GM19328 (cell line): ENCODE measurements around the gene ELFN2.
"Not testable (repeated sequence)": the region's sequence is repeated elsewhere in the genome, so short reads cannot be mapped to it uniquely, and the experiment has no call there.

Source experiments
- ATAC-seq: cut with Tn5 transposase; IDR thresholded peaks from one replicate; pipeline ENCODE4 v1.9.1; 2021; ENCODE audit warnings: mild to moderate bottlenecking, moderate library complexity; ENCODE audit not compliant: unreplicated experiment

Gene ELFN2

DNA sequence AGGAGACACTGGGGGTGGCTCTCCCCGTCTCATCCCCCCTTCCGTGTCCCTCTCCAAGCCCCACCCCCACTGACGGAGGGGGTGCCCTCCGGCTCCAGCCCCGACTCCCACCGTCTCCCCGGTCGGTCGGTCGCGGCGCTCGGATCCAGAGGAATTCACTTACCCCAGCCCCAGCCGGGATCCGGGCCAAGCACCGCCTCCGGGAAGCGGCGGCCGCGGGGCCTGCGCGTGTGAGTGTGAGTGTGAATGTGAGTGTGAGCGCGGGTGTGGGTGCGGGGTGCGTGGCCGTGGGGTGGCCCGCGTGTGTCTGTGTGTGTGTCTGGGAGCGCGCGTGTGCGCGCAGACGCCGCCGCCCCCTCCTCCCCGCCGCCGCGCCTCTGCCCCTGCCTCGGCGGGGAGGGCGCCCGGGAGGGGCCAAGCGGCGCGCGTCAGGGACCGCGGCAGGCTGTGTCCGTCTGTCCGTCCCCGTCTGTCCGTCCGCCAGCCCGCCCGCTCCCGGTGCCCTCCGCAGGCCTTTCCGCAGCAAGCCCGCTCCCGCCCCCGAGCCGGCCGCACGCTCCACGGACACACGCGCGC lies at the start of gene ELFN2:
TSS of gene ELFN2 (minus strand) at position 345 of the 576 bp plus-strand sequence. CDS start 51,945 bp downstream, outside the sequence.
- ATAC-seq: no peak

- no peak for ATAC-seq
These were observed 49.4 kb upstream of the ELFN2 start for GRCh38 chr22:37476389-37477329.

DNA sequence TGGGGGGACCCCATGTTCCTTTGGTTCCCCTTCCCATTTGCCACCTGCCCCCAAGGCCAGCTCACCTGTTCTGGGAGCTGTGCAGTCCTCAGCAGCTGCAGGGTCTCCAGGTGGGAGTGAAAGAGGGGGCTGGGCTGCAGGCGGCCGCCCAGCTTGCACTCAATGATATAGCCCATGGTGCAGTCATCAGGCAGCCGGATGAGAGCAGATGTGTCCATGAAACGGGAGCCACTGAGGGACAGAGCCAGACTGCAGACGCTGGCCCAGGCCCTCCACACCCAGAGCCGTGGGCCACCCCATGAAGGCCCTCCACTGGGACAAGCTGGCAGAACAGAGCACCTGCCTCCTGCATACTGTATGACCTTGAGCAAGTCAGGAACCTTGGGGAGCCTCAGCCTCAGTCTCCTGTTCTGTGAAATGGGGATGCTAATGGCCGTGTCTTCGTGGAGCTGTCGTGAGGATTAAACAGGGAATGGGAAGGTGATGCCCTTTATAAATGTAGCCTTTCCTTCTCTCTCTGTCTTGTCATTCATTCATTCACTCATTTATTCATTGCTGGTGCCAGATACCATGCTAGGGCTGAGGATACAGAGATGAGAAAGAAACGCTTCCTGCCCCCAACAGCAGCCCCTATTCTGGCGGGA lies 47.3 kb upstream of the ELFN2 start:
- ATAC-seq: no peak

- ATAC-seq: no peak
These were observed 46.2 kb upstream of the ELFN2 start for GRCh38 chr22:37473437-37473946.

GRCh38 chr22:37472418-37473006 lies 45.2 kb upstream of the ELFN2 start:
- no peak for ATAC-seq

DNA sequence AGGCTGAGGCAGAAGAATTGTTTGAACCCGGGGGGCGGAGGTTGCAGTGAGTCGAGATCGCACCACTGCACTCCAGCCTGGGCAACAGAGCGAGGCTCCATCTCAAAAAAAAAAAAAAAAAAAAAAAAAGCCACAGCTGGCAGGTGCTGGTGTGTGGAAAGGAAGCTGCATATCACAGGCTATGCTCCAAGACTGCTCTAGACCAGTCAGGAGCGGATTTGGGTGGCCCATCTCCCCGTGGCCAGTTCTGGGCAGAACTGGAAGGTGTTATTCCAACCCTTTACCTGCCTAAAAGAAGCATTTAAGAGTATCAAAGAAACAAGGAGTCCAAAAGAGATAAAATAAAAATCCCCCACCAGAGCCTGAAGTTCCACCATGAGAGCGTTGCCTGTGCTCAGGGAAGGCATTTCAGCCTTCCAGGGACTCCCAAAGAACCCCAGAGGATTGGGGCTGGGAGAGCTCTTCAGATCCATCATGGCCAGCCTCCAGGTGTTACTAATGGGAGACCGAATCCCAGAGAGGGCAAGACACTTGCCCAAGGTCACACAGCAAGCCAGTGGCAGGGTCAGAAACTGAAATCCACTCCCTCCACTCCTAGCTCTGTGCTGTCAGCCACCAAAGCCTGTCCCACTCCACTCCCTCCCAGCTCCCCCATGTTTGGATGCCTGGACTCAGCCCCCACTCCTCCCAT lies 44.6 kb upstream of the ELFN2 start:
- ATAC-seq: no peak

GRCh38 chr22:37470087-37470445 lies 42.8 kb upstream of the ELFN2 start:
- no peak for ATAC-seq

DNA sequence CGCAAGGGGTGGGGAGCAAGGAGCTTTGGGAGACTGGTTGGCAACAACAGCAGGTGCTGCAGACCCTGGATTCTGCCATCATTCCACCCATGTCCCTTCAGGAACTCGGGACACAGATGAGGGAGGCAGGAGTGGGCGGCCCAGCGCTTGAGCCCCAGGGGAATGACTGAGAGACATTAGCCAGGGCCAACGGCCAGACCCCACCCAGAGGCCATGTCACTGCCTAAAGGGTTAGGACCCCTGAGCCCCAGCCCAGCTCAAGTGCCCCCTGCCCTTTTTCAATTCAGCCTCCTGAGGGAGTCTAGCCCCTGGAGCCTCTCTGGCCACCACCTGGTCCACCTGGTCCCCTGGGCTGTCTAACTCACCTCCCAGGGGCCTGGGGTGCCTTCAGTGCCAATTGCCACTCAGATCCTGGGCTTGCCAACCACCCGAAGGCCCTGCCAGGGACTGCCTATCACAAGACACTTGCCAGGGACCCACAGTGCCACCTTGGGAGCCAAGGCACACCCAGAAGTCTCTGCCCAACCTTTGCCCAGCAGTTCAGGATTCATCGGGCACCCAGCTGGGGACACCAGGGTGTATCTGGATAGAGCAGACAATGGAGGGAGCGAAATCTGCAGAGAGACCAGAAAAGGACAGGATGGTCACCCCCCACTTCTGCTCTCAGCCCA lies 42.3 kb upstream of the ELFN2 start:
- ATAC-seq: no peak

DNA sequence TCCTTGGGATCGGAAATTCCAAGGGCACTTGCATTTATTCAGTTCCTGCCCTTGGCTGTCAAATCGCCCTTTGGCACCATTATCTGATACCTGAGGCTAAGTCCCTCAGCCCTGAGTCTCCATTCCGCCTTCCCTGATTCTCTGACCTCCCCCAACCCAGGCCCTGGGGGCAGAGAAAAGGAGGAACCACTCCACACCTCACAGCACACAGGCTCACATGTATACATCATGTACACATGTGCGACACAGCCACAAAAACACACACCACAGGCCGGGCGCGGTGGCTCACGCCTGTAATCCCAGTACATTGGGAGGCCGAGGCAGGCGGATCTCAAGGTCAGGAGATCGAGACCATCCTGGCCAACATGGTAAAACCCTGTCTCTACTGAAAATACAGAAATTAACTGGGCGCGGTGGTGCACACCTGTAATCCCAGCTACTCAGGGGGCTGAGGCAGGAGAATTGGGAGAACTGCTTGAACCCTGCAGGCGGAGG lies 41.0 kb upstream of the ELFN2 start:
- ATAC-seq: not testable (repeated sequence)

- no peak for ATAC-seq
These were observed 40.2 kb upstream of the ELFN2 start for GRCh38 chr22:37467391-37467955.

GRCh38 chr22:37464181-37464580 lies 36.9 kb upstream of the ELFN2 start:
- ATAC-seq: no peak

DNA sequence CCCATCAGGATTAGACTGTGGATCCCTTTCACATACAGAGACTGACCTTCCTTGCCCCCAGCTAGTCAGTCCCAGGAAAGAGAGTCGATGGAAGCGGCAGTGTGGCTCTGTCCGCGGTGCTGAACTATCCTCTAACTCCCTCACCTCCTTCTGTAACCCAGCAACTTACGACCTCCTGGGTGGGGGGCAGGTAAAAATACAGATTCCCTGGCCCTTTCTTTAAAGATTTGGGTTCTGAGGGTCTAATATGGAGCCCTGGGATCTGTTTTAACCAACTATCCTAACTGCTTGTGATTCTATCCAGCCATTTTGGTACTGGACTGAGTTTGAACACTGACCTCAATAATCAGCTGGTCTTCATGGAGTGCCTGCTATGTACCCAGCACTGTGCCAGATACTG lies 35.7 kb upstream of the ELFN2 start:
- no peak for ATAC-seq

GRCh38 chr22:37462436-37462835 lies 35.2 kb upstream of the ELFN2 start:
- ATAC-seq: no peak

GRCh38 chr22:37461961-37462360 lies 34.7 kb upstream of the ELFN2 start:
- no peak for ATAC-seq

GRCh38 chr22:37460684-37461083 lies 33.4 kb upstream of the ELFN2 start:
- ATAC-seq: no peak

- no peak for ATAC-seq
These were observed 31.9 kb upstream of the ELFN2 start for GRCh38 chr22:37459206-37459605.

DNA sequence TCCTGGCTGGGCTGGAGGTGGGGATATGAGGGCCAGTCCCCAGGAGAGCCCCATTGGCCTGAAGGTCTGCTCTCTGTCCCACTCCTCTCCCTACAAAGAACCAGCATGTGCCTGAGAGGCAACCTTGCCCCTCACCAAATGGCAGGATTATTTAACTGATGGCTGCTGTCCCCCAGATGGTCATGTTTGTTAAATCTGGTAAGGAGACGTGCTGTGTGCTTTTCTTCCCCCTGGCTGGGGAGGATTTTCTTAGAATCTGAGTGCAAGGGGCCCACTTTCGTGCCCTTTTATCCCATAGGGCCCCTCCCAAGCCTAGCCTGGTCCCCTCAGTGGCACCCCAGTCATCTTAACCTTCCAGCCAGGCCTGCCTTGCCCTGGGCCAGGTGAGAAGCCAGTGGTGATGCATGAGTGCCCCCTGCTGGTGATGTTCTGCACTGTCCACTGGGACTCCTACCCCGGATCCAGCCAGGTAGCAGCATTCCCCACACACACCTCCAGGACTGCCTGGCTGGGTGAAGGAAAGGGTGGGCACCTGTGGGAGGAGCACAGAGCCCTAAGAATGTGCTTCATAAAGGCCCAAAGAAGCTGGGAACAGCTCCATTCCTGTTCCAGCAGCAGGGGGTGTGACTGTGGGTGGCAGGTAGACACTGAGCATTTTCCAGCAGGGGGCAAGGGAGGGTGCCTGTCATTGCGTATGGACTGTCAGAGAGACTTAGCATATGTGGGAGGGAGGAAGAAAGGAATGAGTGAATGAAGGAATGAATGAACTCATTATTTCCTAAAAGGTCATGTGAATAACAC lies 30.0 kb upstream of the ELFN2 start:
- no peak for ATAC-seq

DNA sequence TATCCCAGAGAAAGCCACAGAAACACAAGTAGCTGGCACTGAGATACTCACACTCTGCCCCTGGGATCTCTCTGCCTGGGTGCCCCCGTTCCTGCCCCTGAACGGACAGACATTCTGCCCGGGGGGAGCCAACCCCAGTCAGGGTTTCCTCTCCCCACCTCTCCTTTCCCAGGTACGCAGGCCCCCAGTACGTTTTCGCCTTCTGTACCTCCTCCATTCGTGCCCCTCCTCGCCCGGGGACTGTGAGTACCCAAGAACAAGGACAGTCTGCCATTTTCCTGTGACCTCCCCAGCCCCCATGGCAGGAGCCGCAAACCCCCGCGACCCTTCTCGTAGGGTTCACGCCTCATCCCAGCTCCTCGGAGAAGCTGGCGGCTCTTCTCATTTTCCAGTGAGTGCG lies 29.1 kb upstream of the ELFN2 start:
- no peak for ATAC-seq

DNA sequence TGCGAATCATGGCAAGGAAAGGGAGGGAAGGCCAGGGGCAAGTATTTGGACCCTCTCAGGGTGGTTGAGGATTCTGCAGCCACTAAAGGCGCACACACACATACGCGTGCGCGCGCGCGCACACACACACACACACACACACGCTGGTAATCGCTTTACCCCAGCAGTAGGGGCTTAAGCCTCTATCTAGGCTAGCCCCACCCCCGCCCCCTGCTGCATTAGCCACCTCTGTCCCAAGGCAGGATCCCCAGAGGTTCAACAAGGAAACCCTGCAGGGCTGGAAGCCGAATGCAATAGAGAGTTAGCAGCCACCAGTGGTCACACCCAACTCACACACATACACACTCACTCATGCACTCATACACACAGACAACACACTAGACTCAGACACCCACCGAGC lies 28.6 kb upstream of the ELFN2 start:
- ATAC-seq: no peak
